SKM-1 (cell line): ENCODE measurements around the gene GALNTL6.
"Not testable (repeated sequence)": the region's sequence is repeated elsewhere in the genome, so short reads cannot be mapped to it uniquely, and the experiment has no call there.

Experiments used
- DNase-seq: peaks from one replicate; lab custom pipeline; 2025; ENCODE audit not compliant: unreplicated experiment; lab: John Stamatoyannopoulos, UW

Gene GALNTL6

DNA sequence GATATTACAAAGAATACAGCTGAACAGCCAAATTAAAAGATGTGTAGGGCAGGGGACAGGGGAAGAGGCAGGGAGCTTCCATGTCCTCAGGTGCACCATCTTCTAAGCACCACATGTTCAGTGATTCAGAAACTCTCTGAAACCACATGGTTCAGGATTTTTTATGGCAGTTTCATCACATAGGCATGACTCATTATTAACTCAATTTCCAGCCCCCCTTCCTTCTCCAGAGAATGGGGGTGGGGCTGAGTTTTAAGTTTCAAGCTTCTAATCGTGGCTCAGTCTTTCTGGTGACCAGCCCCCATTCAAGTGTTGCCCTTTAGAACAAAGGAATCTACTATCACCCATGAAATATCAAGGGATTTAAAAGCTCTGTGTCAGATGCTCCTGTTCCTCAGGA, 1037.6 kb downstream of the GALNTL6 start:
- no peak for DNase-seq

DNA sequence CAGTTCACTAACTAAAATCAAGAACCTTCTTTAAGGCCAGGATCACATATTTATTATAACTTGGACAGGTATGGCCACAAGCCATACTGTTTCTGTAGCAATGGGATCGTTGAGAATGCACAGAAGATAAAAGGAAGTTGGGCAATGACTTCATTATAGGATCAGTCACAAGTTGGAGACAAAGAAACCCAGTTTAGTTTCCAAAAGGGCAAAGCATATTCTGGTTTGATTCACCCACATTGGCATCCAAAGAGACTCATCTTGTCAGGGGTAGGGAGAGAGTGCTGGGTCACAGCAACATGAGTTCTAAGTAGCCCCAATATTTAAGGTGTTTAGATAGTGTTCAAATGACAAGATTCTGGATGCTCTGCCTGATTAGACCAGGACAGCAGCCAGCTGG, 1038.3 kb downstream of the GALNTL6 start:
- DNase-seq: no peak

DNA sequence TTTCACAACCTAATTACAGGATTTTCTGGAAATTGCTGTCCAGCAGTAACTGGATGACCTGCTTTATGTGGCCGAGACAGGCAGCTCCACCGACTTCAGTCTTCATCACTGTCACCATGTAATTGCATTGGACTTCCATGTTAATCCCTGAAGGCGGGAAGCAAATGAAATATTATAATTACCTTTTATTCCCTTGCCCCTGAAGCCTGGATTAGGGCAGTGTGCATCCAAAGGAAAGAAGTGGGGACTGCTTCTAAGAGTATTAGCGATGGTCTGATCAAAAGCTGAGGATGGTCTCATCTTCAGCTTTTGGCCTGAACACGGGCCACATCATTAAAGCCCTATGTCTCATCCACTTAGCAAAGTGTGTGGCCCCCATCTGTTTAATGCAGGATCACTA, 1043.8 kb downstream of the GALNTL6 start:
- no peak for DNase-seq

DNA sequence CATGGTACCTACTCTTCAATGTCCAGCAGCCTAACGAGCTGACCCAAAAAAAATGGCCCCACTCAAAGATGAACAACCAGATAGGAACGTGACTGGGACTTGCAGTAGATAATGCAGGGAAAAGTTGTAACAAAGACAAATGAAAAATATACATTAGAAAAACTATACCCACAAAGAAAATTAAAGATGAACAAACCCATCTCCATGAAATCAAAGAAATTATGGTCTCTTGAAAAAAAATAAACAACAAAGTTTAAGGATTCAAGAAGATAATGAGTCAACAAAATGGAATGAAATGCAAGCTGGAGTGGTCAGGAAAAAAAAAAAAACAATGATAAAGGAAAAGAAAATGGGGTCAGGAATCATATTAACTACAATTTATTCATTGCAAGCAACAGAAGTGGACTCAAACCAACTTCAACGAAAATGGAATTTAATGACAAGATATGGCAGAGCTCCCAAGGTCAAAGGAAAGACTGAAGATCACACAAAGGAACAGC, 1045.6 kb downstream of the GALNTL6 start:
- DNase-seq: no peak

DNA sequence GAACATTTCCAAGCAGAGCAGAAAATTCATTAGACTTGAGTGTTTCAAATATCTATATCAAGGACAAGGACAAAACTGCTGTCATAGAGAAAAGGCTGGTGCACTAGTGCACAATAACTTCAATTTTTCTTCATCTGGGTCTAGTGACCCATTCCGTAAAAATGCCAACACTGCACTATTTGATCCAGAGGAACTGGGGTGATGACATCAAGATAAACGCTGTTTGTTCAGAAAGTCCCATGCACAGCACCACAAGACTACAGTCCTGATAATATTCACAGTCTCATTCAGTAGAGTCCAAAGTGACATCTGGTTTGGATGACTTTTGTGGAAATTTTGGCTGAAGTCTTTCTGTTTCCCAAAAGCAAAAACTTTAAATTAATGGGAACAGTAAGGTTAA, 1051.9 kb downstream of the GALNTL6 start:
- no peak for DNase-seq

DNA sequence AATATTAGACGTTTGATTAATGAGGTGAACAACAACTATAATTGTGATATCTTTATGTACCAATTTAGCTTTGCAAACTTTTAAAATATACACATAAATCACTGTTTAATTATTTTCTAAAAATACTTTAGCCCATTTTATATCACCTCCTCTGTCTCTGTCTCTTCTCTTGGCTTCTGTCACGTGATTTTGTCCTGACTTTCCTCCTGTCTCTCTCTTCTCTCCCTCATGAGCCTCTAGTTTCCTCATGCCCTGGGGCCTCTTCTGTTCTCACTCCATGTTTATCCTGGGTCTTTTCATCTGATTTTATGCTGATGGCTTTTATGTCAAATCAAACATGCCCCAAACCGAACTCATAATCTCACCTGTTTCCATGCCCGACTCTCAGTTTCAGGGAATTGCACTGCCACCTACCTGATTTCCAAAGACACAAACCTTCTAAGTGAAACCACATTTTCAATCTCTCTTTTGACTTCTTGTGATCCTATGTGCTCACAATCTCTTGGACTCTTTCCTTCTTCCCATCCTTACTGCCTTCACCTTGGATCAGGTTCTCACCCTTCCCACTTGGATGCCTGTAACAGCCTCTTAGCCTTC, 1052.4 kb downstream of the GALNTL6 start:
- no peak for DNase-seq

DNA sequence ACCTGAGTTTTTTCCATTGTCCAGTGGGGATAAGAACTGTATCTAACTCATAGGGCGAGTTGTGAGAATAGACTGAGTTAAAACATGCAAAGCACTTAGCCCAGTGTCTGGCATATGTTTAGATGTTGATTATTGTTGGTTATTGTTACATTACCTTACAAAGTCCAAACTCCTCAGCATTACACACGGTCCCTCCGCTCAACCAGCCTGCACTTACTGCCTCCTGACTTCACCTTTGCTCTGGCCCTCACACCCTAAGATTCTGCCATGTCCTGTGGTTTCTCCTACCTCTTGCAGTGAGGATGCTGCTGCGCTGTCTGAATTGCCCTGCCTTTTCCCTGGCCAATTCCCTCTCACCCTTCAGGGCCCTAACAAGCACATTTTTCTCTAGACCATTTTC, 1053.2 kb downstream of the GALNTL6 start:
- no peak for DNase-seq

DNA sequence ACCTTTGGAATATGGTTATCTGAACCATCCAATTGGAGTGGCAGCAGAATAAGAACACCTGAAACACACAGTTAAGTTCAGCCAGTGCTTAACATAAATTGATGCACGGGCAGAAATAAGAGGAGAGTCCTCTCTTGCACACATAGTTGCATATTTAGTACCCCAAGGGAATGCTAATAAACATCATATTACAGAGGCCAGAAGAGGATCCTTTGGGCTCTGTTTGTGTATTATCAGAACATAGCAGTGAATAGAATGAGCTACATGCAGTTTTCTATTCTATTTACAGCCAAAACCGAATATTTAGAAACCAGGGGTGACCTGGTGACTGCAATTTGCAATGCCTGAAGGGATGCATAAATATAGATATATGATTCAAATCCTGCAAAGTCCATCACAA, 1054.6 kb downstream of the GALNTL6 start:
- no peak for DNase-seq

DNA sequence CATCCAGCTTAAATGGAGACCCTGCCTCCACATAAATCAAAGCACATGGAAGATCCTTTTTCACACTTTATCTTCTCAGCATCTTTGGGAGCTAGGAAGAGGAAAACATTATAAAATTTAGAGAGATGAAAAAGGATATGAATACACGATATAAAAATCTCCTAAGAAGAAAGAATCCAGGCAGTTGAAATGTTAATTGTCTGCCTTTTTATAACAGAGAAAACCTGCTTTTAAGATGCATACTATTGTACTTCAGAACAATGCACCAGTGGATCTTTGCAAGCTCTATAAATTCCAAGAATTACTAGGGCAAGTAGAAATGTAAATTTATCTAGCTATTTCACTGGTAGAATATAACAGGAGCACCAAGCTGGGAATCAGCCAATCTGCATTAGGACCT, 1055.1 kb downstream of the GALNTL6 start:
- DNase-seq: no peak

DNA sequence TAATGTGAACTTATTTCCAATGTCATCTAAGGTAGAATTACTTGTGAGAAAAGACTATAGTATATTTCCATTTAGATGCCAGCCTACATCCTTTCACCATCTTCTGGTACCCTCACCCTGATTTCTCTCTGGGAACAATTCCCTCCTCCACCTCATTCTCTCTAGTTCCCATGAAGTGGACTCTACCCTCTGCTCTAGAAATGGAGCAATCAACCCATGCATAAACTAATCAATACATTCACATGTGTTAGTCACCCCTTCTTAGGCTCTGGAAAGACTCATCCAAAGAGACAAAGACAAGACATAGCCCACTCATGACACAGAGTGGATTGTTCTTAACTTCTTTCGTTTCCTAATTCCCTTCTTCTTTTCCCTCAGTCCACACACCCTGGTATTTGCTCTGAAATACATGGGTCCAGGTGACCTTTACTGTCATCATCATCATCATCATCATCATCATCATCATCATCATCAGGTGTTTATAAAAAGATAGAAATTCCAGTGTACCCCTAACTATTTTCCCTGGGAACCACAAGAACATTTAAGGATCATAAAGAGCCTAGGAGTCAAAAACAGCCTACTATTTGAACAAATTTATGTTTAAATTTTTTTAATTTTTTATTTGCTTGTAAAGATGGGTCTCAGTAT, 1056.5 kb downstream of the GALNTL6 start:
- no peak for DNase-seq

DNA sequence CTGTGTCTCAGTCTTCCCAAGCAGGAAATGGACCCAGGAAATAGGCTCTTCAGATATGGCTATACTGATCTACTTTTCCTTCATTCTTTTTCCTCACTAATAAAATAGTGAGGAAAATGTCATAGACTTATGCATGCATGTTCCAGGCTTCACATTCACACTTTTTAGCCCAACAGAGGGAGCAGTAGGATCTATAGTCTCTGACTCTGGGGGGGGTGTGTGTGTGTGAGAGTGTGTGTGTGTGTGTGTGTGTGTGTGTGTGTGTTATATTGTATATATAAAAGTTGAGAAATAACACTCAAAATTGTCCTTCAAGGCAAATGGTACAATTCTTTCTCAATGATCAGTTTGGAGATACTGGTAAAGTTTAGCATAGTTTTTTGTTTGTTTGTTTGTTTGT, 1058.2 kb downstream of the GALNTL6 start:
- no peak for DNase-seq

DNA sequence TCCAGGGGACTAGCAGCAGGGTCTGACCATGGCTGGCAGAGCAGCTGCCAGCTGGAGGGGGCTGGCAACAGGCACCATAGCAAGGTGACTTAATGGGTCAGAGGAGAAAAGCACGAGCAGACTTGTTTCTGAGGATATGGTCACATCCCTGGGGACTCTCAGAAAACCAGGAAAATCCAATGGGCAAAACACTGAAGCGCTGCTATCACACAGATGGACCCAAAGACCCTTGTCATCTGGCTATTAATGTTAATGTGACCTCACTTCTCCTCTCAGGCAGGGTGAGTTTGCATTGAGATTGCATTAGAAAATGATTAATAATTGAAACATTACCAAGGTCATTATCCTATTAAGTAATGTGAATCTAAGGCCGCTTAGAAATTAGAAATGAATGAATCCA, 1061.7 kb downstream of the GALNTL6 start:
- DNase-seq: no peak

DNA sequence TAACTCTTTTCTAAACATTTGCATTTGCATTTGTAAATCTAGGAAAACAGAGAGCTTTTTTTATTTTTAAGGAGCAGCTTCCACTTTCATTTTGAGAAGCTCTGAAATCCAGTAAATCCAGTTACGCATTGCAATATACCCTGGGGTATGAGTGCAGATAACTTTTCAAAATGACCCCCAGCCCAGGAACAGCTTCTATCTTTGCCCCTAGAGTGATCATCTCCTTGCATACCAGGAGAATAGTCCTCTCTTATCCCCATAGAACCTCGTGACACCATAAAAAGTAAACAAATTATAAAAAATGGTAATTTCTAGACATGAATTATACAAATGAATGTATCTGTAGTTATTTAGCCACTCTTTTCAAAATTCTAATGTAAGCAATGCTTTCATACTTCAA, 1063.2 kb downstream of the GALNTL6 start:
- DNase-seq: no peak

DNA sequence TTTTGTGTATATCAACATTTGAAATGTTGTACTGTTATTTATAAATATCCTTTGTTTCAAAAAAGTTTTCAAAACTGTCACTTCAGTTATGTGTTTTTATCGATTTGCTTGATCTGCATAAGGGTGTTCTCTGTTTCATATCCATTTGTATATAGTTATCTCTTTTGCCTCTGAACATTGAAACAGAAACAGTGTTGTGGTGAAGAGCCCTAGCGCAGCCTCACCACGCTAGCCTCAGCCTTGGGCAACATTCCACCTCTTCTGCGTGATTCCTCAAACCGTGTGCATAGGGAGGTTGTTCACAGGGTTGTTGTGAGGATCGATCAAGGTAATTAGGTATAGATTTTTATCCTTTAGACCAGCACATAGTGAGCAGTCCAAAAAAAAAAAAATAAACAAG, 1068.4 kb downstream of the GALNTL6 start:
- DNase-seq: no peak

DNA sequence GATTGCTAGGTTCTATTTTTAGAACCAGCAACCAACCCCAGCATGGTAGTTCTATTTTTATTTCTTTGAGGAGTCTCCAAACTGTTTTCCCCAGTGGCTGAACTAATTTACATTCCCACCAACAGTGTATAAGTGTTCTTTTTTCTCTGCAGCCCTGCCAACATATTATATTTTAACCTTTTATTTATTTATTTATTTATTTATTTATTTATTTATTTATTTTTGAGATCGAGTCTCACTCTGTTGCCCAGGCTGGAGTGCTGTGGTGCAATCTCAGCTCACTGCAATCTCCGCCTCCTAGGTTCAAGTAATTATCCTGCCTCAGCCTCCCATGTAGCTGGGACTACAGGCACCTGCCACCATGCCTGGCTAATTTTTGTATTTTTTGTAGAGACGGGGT, 1074.2 kb downstream of the GALNTL6 start:
- DNase-seq: not testable (repeated sequence)

DNA sequence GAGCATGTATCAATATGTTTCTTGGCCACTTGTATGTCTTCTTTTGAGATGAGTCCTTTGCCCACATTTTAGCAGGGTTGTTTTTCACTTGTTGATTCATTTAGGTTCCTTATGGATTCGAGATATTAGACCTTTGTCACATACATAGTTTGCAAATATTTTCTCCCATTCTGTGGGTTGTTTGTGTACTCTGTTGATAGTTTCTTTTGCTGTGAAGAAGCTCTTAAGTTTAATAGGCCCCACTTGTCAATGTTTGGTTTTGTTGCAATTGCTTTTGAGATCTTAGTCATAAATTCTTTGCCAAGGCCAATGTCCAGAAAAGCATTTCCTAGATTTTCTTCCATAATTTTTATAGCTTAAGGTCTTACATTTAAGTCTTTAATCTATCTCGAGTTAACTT, 1074.8 kb downstream of the GALNTL6 start:
- no peak for DNase-seq

DNA sequence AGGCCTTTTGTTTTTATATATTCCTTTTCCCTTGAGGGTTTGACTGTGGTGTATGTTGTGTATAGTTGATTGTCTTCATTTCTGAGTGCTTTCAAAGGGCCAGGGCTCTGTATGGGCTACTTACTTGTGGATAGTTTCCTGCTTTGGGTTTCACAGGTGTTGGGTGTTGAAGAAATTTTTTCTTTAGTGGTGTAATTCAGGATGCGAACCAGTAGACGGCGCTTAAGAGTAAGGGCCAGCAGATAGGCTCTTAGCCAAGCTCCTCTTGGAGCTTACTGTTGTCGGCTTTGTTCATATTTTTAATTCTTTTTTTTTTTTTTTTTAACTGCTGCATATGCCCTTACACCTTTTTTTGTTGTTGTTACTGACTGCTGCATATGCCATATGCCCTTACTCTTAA, 1079.1 kb downstream of the GALNTL6 start:
- peak; percentile 4 for DNase-seq

DNA sequence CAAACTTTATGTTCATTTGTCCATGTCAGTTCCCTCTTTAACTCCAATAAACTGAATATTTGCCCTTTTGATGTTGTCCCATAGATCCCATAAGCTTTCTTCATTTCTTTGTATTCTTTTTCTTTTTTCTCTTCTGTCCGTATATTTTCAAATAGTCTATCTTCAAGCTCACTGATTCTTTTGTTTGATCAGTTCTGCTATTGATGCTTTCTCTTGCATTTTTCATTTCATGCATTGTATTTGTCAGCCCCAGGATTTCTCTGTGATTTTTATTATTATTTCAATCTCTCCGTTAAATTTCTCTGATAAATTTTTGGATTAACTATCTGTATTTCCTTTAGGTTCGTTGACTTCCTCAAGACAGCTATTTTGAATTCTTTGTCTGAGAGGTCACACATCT, 1082.5 kb downstream of the GALNTL6 start:
- DNase-seq: no peak

DNA sequence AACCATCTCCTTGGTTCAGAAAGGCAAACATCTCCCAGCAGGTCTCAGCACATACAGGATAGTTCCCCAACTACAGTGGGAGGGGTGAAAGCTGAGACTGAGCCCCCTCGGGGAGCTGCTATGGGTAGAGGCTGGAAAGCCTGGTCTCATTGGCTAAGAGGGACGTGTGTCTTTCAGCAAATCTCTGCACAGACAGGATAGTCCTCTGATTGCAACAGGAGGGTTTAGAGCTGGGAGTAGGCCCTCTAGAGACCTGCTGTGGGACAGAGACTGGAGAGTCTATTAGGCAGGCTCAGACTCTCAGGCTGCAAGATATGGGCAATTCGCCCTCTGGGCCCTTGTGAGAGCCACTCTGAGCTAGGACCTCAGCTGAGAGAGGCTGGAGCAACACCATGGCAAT, 1083.8 kb downstream of the GALNTL6 start:
- no peak for DNase-seq

DNA sequence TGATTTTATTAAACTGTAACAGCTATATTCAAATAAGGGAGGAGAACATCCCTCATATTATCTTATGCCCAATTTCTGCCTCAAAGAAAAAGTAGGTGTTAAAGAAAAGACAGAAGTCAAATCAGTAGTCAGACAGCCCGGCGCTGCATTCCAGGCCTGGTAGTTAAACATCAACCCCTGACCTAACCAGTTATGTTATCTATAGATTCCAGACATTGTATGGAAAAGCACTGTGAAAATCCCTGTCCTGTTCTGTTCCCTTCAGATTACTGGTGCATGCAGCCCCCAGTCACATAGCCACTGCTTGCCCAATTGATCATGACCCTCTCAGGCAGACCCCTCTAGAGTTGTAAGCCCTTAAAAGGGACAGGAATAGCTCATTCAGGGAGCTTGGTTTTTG, 1085.5 kb downstream of the GALNTL6 start:
- no peak for DNase-seq

DNA sequence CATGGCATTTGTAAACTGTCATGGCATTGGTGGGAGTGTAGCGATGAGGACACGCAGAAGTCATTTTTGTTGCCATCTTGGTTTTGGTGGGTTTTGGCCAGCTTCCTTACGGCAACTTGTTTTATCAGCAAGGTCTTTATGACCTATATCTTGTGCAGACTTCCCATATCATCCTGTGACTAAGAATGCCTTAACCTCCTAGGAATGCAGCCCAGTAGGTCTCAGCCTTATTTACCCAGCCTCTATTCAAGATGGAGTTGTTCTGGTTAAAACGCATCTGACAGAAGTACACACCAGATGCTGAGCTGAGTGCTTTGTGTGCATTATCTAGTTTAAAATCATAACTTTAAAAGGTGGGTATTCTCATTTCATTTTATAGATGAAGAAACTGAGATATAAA, 1086.7 kb downstream of the GALNTL6 start:
- no peak for DNase-seq

DNA sequence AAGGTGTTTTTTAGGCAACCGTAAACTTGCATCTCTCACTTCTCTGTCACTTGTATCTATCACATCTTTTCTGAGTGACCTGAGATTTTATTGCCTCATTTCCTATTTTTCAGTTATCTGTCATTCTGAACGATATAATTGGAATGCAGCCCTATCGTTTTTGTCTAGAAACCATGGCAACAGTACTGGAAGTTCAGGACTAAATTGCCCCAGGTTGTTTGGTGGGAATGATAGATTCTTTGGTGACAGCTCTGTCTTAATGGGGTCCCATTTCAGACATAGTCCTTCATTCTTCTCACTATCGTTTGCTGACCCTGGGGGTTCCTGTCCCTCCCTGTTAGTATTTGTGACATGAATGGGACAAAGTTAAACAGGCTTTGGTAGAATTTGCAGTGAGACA, 1087.7 kb downstream of the GALNTL6 start:
- no peak for DNase-seq

DNA sequence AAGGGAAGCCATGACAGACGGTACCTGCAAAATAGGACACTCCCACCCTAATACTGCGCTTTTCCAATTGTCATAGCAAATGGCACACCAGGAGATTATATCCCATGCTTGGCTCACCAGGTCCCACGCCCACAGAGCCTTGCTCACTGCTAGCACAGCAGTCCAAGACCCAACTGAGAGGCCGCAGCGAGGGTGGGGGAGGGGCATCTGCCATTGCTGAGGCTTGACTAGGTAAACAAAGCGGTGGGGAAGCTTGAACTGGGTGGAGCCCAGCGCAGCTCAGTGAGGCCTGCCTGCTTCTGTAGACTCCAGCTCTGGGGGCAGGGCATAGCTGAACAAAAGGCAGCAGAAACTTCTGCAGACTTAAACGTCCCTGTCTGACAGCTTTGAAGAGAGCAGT, 1099.3 kb downstream of the GALNTL6 start:
- not testable (repeated sequence) for DNase-seq
